CD8-positive, alpha-beta memory T cell (primary cell): Measurements from ENCODE around the gene ERMARD. TPM values are rescaled to one million over a fixed set of nuclear protein-coding genes. Genes with fewer than 3 reads are reported as not detected.
A peak's percentile ranks its signal among the peaks of the same experiment; 100 is the strongest.

Experiments used
- CTCF ChIA-PET: fragments of 350-600 bp; sonication (Branson Sonifier 250); formaldehyde crosslinking; loops from one replicate; lab custom pipeline; 2021; ENCODE audit warnings: antibody characterized with exemption; lab: Charles Lee
- POLR2A ChIA-PET: fragments of 350-600 bp; sonication (Branson Sonifier 250); formaldehyde crosslinking; loops from one replicate; lab custom pipeline; 2021; ENCODE audit warnings: antibody characterized with exemption; lab: Charles Lee
- DNase-seq, 5 donors: peaks; one replicate each; pipeline versions ENCODE4 v3.0.0 to v3.0.0-alpha.2; 2020 to 2022; ENCODE audit warnings: mixed read lengths in 1 of 5
- H3K27ac ChIP-seq: one replicate; pipeline ENCODE4 v1.7.0; 2013; ENCODE audit warnings: low read depth, mild to moderate bottlenecking, low read length, moderate library complexity
- H3K27me3 ChIP-seq: 2 replicates; pipeline ENCODE4 v1.7.0; 2013; ENCODE audit warnings: low read length, mild to moderate bottlenecking; ENCODE audit not compliant: insufficient read depth, poor library complexity, severe bottlenecking
- H3K36me3 ChIP-seq: 2 replicates; pipeline ENCODE4 v1.7.0; 2013; ENCODE audit warnings: mild to moderate bottlenecking, low read length, moderate library complexity; ENCODE audit not compliant: insufficient read depth
- H3K4me1 ChIP-seq: 2 replicates; pipeline ENCODE4 v1.7.0; 2013; ENCODE audit warnings: mild to moderate bottlenecking, low read length, moderate library complexity; ENCODE audit not compliant: insufficient read depth
- H3K4me3 ChIP-seq: 2 replicates; pipeline ENCODE4 v1.7.0; 2013; ENCODE audit warnings: mild to moderate bottlenecking, low read length
- H3K9me3 ChIP-seq: 2 replicates; pipeline ENCODE4 v1.7.0; 2013; ENCODE audit warnings: mild to moderate bottlenecking, low read length
- H3K27ac Mint-ChIP-seq, 8 donors: one replicate each; pipeline ENCODE4 v1.8.0; 2020 to 2021; ENCODE audit warnings: mixed read lengths in 8 of 8, mild to moderate bottlenecking in 6 of 8, inconsistent platforms in 3 of 8, moderate library complexity in 3 of 8
- H3K27me3 Mint-ChIP-seq, 2 donors: one replicate each; pipeline ENCODE4 v1.8.0; 2020 to 2021; ENCODE audit warnings: mixed read lengths in 2 of 2, mild to moderate bottlenecking in 1 of 2, moderate library complexity in 1 of 2
- H3K36me3 Mint-ChIP-seq, 3 donors: one replicate each; pipeline ENCODE4 v1.8.0; 2020 to 2021; ENCODE audit warnings: mixed read lengths in 3 of 3, inconsistent platforms in 1 of 3, mild to moderate bottlenecking in 1 of 3
- H3K4me1 Mint-ChIP-seq, 3 donors: one replicate each; pipeline ENCODE4 v1.8.0; 2020 to 2021; ENCODE audit warnings: mixed read lengths in 3 of 3, inconsistent platforms in 1 of 3, mild to moderate bottlenecking in 1 of 3
- H3K4me3 Mint-ChIP-seq, 7 donors: one replicate each; pipeline ENCODE4 v1.8.0; 2020 to 2021; ENCODE audit warnings: mixed read lengths in 7 of 7, mild to moderate bottlenecking in 6 of 7, moderate library complexity in 4 of 7, inconsistent platforms in 2 of 7
- H3K9me3 Mint-ChIP-seq, 5 donors: one replicate each; pipeline ENCODE4 v1.8.0; 2020 to 2022; ENCODE audit warnings: mixed read lengths in 5 of 5, mild to moderate bottlenecking in 3 of 5, moderate library complexity in 2 of 5, inconsistent platforms in 1 of 5
- polyA plus RNA-seq: library from polyadenylated mRNA; unstranded; fragments of 300-500 nt; fragmentation: Illumina TruSeq; gene quantifications from one replicate; pipeline ENCODE4 v1.2.3, GENCODE V29; 2021
- total RNA-seq, 2 experiments: library from RNA; stranded (reverse); gene quantifications; one replicate each; pipeline ENCODE4 v1.2.3, GENCODE V29; 2021

ERMARD gene
- total and polyA plus RNA-seq, 3 experiments from 2014 or later: 12.1 to 27.9 (median 26.2) TPM

DNA sequence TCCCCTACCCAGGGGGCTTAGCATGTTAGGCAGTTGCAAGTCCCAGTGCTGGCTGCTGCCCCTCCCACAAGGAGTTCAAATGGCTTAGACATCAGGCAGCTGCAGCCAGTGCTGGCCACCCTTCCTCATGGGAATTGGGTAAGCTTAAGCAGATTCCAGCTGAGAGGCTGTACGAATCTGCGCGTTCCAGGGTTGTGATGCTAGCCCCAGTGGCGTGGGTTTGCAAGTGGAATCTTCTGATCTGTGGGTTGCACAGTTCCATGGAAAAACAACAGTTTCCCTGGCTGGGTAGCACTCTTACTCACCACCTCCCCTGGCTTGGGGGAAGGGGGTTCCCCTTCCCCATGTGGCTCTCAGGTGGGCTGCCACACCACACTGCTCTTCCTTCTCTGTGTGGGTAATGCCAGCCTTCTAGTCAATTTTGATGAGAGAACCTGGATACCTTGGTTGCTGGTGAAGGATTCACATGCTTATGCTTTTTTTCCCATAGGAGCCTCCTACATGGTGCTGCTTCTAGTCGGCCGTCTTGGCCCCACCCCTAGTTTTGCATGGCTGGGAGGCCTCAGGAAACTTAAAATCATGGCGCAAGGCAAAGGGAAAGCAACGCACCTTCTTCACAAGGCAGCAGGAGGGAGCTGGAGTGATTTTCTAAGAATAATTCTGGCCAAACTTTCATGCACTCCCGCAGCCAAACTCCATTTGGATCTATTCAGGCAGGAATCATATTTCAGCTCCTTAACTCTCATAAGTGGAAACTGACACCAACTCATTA is 13.0 kb upstream of the ERMARD start:
- POLR2A ChIA-PET: interaction anchor here (1.0 kb wide), 1 partner anchor 13 kb away, joined by 5 read pairs; no protein-coding TSS in a partner anchor
- no peaks in the 10 kb centered on the region for H3K9me3 ChIP-seq
- Mint-ChIP-seq H3K27ac (peak overlapping the region in 1 of 8 donors; percentile 14), H3K4me1 (no peaks in the 10 kb centered on the region), H3K4me3 (no peak overlapping the region), H3K36me3 (no peaks in the 10 kb centered on the region), H3K9me3 (no peaks in the 10 kb centered on the region), H3K27me3 (peaks cover 6 to 20% of the 10 kb centered on the region in 2 donors)
- no peaks in the 10 kb centered on the region for H3K36me3 ChIP-seq
- no peak for DNase-seq
- H3K4me3 ChIP-seq: no peak overlapping the region
- no peak overlapping the region for H3K27ac ChIP-seq
- H3K4me1 ChIP-seq: no peaks in the 10 kb centered on the region
- H3K27me3 ChIP-seq: no peaks in the 10 kb centered on the region
- CTCF ChIA-PET: no interaction called here

DNA sequence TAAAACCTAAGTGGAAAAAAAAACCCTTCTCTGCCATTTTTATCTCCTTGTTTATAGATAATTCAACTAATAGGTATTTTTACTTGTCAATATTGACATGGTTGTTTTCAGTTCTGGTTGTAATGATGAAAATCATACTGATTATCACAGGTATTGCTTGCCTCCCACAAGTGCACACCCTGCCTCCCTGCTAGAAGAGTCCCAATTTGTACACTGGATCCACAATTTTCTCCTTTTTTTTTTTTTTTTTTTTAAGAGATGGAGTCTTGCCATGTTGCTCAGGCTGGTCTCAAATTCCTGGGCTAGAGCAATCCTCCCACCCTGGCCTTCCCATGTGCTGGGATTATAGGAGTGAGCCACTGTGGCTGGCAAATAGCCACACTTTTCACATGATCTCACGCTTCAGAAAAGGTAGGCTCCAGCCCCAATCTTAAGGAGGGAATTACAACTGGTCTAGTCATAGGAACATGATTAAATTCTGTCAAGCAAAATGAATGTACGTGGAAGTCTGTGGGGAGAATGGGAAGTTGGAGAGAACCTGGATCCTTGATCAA is 12.4 kb upstream of the ERMARD start:
- CTCF ChIA-PET: no interaction called here
- peaks cover 6 to 20% of the 10 kb centered on the region in 2 donors for H3K27me3 Mint-ChIP-seq
- H3K36me3 ChIP-seq: no peaks in the 10 kb centered on the region
- H3K9me3 ChIP-seq: no peaks in the 10 kb centered on the region
- no peaks in the 10 kb centered on the region for H3K4me1 ChIP-seq
- H3K9me3 Mint-ChIP-seq: no peaks in the 10 kb centered on the region
- H3K4me3 Mint-ChIP-seq: no peak overlapping the region
- H3K27me3 ChIP-seq: no peaks in the 10 kb centered on the region
- H3K27ac ChIP-seq: no peak overlapping the region
- POLR2A ChIA-PET: interaction anchor here (1.0 kb wide), 1 partner anchor 14 kb away, joined by 5 read pairs; no protein-coding TSS in a partner anchor
- no peak overlapping the region for H3K4me3 ChIP-seq
- H3K27ac Mint-ChIP-seq: peak overlapping the region in 1 of 8 donors; percentile 16
- H3K36me3 Mint-ChIP-seq: no peaks in the 10 kb centered on the region
- no peak for DNase-seq
- H3K4me1 Mint-ChIP-seq: no peaks in the 10 kb centered on the region

DNA sequence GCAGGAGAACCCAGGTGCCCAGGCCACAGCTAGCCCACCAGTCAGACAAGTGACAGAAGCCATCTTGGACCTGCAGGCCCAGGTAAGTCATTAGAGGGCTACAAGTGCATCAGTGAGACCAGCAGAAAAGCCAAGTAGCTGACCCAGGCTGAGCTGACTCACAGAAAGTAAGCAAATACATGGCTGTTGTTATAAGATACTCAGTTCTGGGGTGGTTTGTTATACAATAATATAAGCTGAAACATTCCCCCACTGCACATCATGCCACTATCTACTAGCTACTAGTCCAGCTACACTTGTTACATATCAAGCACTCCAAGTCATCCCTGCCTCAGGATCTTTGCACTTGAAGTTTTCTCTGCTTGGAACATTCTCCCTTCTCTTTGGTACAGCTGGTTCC is 10.1 kb upstream of the ERMARD start:
- Mint-ChIP-seq H3K27me3 (peaks cover 6 to 15% of the 10 kb centered on the region in 2 donors), H3K9me3 (peaks cover 0 to 11% (median 4%) of the 10 kb centered on the region in 5 donors), H3K27ac (no peak overlapping the region), H3K4me1 (no peaks in the 10 kb centered on the region), H3K36me3 (no peaks in the 10 kb centered on the region), H3K4me3 (no peak overlapping the region)
- H3K9me3 ChIP-seq: no peaks in the 10 kb centered on the region
- no peak for DNase-seq
- H3K36me3 ChIP-seq: no peaks in the 10 kb centered on the region
- no peak overlapping the region for H3K4me3 ChIP-seq
- H3K4me1 ChIP-seq: no peaks in the 10 kb centered on the region
- CTCF ChIA-PET: interaction anchor here (1.1 kb wide), 1 partner anchor 12 kb away, joined by 3 read pairs; no protein-coding TSS in a partner anchor
- no peak overlapping the region for H3K27ac ChIP-seq
- no peaks in the 10 kb centered on the region for H3K27me3 ChIP-seq
- POLR2A ChIA-PET: no interaction called here

DNA sequence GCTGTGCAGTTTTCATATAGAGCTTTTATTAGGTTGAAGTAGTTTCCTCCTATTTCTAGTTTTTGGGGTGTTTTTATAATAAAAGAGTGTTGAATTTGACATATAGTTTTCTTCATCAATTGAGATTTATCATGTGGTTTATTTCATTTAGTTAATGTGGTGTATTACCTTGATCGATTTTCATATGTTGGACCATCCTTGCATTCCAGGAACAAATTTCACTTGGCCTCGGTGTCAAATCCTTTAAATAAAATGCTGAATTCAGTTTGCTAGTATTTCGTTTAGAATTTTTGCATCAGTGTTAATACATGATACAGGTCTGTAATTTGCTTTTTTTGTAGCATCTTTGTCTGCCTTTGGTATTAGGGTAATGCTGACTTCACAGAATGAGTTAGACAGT is 6.0 kb upstream of the ERMARD start:
- no peaks in the 10 kb centered on the region for H3K9me3 ChIP-seq
- H3K27ac ChIP-seq: no peak overlapping the region
- H3K36me3 ChIP-seq: no peaks in the 10 kb centered on the region
- H3K4me3 Mint-ChIP-seq: no peak overlapping the region
- H3K27me3 ChIP-seq: no peaks in the 10 kb centered on the region
- H3K27me3 Mint-ChIP-seq: peaks cover 0 to 3% of the 10 kb centered on the region in 2 donors
- H3K4me1 ChIP-seq: peaks cover 10% of the 10 kb centered on the region
- H3K27ac Mint-ChIP-seq: no peak overlapping the region
- CTCF ChIA-PET: interaction anchor here (1.1 kb wide), 1 partner anchor 18 kb away, joined by 3 read pairs; no protein-coding TSS in a partner anchor
- no peak for DNase-seq
- peaks cover 0 to 13% (median 4%) of the 10 kb centered on the region in 5 donors for H3K9me3 Mint-ChIP-seq
- H3K4me3 ChIP-seq: no peak overlapping the region
- H3K4me1 Mint-ChIP-seq: peaks cover 10 to 12% (median 11%) of the 10 kb centered on the region in 3 donors
- peaks cover 0 to 6% (median 0%) of the 10 kb centered on the region in 3 donors for H3K36me3 Mint-ChIP-seq
- POLR2A ChIA-PET: no interaction called here

DNA sequence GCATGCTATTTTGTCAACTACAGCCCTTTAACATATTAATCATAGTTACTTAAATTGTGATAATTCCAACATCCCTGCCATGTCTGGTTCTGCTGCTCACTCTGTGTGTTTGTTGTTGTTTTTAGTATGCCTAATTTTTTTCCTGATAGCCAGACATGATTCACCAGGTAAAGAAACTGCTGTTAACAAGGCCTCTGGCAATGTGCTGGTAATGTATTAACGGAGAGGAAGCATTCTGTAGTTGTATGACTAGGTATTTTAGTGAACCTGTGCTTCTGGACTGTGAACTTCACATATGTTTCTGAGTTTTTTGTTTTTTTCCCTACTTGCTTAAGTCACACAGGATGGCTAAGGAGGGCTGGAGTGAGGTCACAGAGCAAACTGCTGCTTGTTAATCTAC is 4.9 kb upstream of the ERMARD start:
- no peak overlapping the region for H3K4me3 ChIP-seq
- peaks cover 0 to 13% (median 4%) of the 10 kb centered on the region in 5 donors for H3K9me3 Mint-ChIP-seq
- no peak overlapping the region for H3K4me3 Mint-ChIP-seq
- no peak overlapping the region for H3K27ac ChIP-seq
- no peak for DNase-seq
- H3K36me3 ChIP-seq: no peaks in the 10 kb centered on the region
- POLR2A ChIA-PET: no interaction called here
- H3K9me3 ChIP-seq: no peaks in the 10 kb centered on the region
- no peak overlapping the region for H3K27ac Mint-ChIP-seq
- H3K4me1 Mint-ChIP-seq: peaks cover 20 to 23% (median 21%) of the 10 kb centered on the region in 3 donors
- H3K4me1 ChIP-seq: peaks cover 14% of the 10 kb centered on the region
- CTCF ChIA-PET: no interaction called here
- peaks cover 0 to 7% (median 6%) of the 10 kb centered on the region in 3 donors for H3K36me3 Mint-ChIP-seq
- H3K27me3 Mint-ChIP-seq: peaks cover 0 to 3% of the 10 kb centered on the region in 2 donors
- no peaks in the 10 kb centered on the region for H3K27me3 ChIP-seq

DNA sequence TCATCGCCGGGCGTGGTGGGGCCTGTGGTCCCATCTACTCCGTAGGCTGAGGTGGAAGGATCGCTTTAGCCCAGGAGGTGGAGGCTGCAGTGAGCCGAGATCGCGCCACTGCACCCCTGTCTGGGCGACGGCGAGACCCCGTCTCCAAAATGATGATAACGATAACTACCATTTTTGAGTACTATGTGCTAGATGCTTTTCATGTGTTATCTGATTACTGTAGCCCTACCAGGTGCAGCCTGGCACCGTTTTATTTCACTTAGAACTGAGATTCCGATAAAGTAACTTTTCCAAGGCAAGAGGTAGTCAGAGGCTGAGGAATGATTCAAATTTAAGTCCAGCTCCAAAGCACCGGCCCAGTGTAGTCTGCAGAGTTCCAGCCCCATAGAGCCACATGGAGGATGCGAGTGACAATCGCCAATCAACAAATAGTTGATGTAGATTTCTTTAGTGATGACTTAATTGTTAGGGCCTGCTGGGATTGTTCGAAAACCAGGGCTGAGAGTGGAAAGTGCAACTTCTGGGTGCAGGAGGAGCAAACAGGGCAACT is 727 bp downstream of the ERMARD start:
- Mint-ChIP-seq H3K9me3 (no peaks in the 10 kb centered on the region), H3K4me1 (peaks cover 34 to 38% (median 35%) of the 10 kb centered on the region in 3 donors), H3K27me3 (no peaks in the 10 kb centered on the region), H3K36me3 (peaks cover 0 to 21% (median 10%) of the 10 kb centered on the region in 3 donors), H3K4me3 (peak overlapping the region; percentile 87 to 100 (median 99)), H3K27ac (peak overlapping the region; percentile 90 to 100 (median 96))
- peaks cover 27% of the 10 kb centered on the region for H3K4me1 ChIP-seq
- no peaks in the 10 kb centered on the region for H3K27me3 ChIP-seq
- ChIA-PET POLR2A (interaction anchor here (0.5 to 2.0 kb wide), 8 partner anchors 27 to 832 kb away, joined by 3 to 16 read pairs (median 5); partner anchors contain the start of genes C6orf120, PHF10, PSMB1 and TBP), CTCF (interaction anchor here (0.6 to 2.1 kb wide), 4 partner anchors 26 to 44 kb away, joined by 3 to 7 read pairs (median 4); no protein-coding TSS in a partner anchor)
- H3K9me3 ChIP-seq: no peaks in the 10 kb centered on the region
- DNase-seq: no peak
- peak overlapping the region; percentile 93 for H3K27ac ChIP-seq
- no peaks in the 10 kb centered on the region for H3K36me3 ChIP-seq
- H3K4me3 ChIP-seq: peak overlapping the region; percentile 63

DNA sequence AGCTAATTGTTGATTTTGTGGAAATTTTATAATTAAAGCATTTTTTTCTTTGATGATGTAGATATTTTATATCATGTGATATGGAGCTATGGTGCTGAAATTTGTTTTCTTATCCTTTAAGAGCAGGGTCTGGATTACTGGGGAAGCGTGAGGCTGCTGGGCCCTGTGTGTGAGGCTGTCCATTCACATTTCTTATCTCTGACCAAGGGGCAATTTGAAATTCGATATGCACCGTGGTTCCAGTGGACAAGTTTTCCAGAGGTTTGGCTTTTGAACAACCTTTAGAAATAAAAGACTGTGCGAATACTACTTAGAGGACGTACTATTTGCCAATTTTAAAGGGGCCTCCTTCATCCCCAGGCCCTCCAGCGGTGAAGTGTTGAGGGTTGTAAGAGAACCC is 3.7 kb downstream of the ERMARD start:
- DNase-seq: no peak
- Histone ChIP-seq H3K27ac (no peak overlapping the region), H3K9me3 (no peaks in the 10 kb centered on the region), H3K36me3 (peaks cover 14% of the 10 kb centered on the region), H3K4me3 (no peak overlapping the region), H3K4me1 (peaks cover 20% of the 10 kb centered on the region), H3K27me3 (no peaks in the 10 kb centered on the region)
- Mint-ChIP-seq H3K4me1 (peaks cover 26 to 28% (median 27%) of the 10 kb centered on the region in 3 donors), H3K9me3 (no peaks in the 10 kb centered on the region), H3K4me3 (no peak overlapping the region), H3K36me3 (peaks cover 5 to 50% (median 17%) of the 10 kb centered on the region in 3 donors), H3K27ac (peak overlapping the region in 2 of 8 donors; percentile 36 to 57), H3K27me3 (no peaks in the 10 kb centered on the region)
- ChIA-PET POLR2A (no interaction called here), CTCF (no interaction called here)
